T-cell (primary cell): ENCODE measurements around the gene TUB. TPM values are rescaled to one million over a fixed set of nuclear protein-coding genes. Genes with fewer than 3 reads are reported as not detected.

Source experiments
- ATAC-seq, 4 experiments: fragments of 200-7000 bp in 3 of 4; fragments of 150-1000 bp in 1 of 4; cut with Tn5 transposase; replicated peaks in 1 of 4; 1 replicate in 3 of 4; 2 replicates in 1 of 4; pipeline ENCODE4 v1.10.0; 2021; ENCODE audit warnings: moderate library complexity in 3 of 4, mild to moderate bottlenecking in 2 of 4, moderate number of reproducible peaks in 1 of 4
- CTCF ChIA-PET, 2 donors: fragments of 300-600 bp; sonication (Branson Sonifier 250); formaldehyde crosslinking; loops; one replicate each; lab custom pipeline; 2022; ENCODE audit warnings: antibody characterized with exemption in 2 of 2; lab: Charles Lee
- POLR2A ChIA-PET, 2 donors: fragments of 300-600 bp; sonication (Branson Sonifier 250); formaldehyde crosslinking; loops; one replicate each; lab custom pipeline; 2022; ENCODE audit warnings: antibody characterized with exemption in 2 of 2; lab: Charles Lee
- DNase-seq, 35 experiments: peaks; one replicate each; pipeline versions ENCODE4 v3.0.0 to v3.0.0-alpha.2; 2013 to 2023
- H3K27ac ChIP-seq: one replicate; pipeline ENCODE4 v1.5.1; 2013; ENCODE audit warnings: low read length
- H3K27me3 ChIP-seq, 2 experiments: replicated peaks in 1 of 2; 1 replicate in 1 of 2; 2 replicates in 1 of 2; pipeline versions ENCODE4 v1.6.1 to v1.7.0; 2013; ENCODE audit warnings: low read length in 1 of 2, mixed read lengths in 1 of 2; ENCODE audit not compliant: control insufficient read depth in 2 of 2, insufficient read depth in 2 of 2; ENCODE audit errors: extremely low read depth in 1 of 2
- H3K36me3 ChIP-seq, 2 donors: 1 replicate in 1 of 2; 2 replicates in 1 of 2; pipeline versions ENCODE4 v1.6.1 to v1.7.0; 2013; ENCODE audit warnings: low read length in 1 of 2; ENCODE audit not compliant: control insufficient read depth in 2 of 2, insufficient read depth in 1 of 2; ENCODE audit errors: extremely low read depth in 1 of 2
- H3K4me1 ChIP-seq, 2 experiments: 1 replicate in 1 of 2; 2 replicates in 1 of 2; pipeline versions ENCODE4 v1.6.1 to v1.7.0; 2013; ENCODE audit warnings: low read length in 2 of 2, mixed read lengths in 1 of 2; ENCODE audit not compliant: insufficient read depth in 2 of 2, control insufficient read depth in 1 of 2; ENCODE audit errors: extremely low read depth in 1 of 2
- H3K4me3 ChIP-seq, 2 donors: 1 replicate in 1 of 2; 2 replicates in 1 of 2; pipeline versions ENCODE4 v1.5.1 to v1.7.0; 2013; ENCODE audit warnings: mild to moderate bottlenecking in 2 of 2, low read length in 1 of 2, moderate library complexity in 1 of 2; ENCODE audit not compliant: control insufficient read depth in 1 of 2; ENCODE audit errors: extremely low read depth in 1 of 2
- H3K9me3 ChIP-seq: 2 replicates; pipeline ENCODE4 v1.7.0; 2013
- H3K27ac Mint-ChIP-seq, 2 donors: one replicate each; pipeline ENCODE4 v1.8.0; 2020 to 2021; ENCODE audit warnings: mild to moderate bottlenecking in 2 of 2, mixed read lengths in 2 of 2
- H3K27me3 Mint-ChIP-seq, 2 donors: one replicate each; pipeline ENCODE4 v1.8.0; 2021 to 2022; ENCODE audit warnings: mixed read lengths in 2 of 2
- H3K36me3 Mint-ChIP-seq: one replicate; pipeline ENCODE4 v1.8.0; 2021; ENCODE audit warnings: mixed read lengths
- H3K4me1 Mint-ChIP-seq, 3 donors: one replicate each; pipeline ENCODE4 v1.8.0; 2020 to 2022; ENCODE audit warnings: mixed read lengths in 3 of 3, mild to moderate bottlenecking in 1 of 3
- H3K4me3 Mint-ChIP-seq, 3 donors: one replicate each; pipeline ENCODE4 v1.8.0; 2020 to 2022; ENCODE audit warnings: mild to moderate bottlenecking in 3 of 3, mixed read lengths in 3 of 3, moderate library complexity in 3 of 3
- H3K9me3 Mint-ChIP-seq, 3 donors: one replicate each; pipeline ENCODE4 v1.8.0; 2020 to 2022; ENCODE audit warnings: mixed read lengths in 3 of 3
- WGBS: methylation state at CpG from one replicate; pipeline ENCODE4 v1.1.5; 2013; ENCODE audit warnings: missing lambda C conversion rate; ENCODE audit not compliant: insufficient coverage; 5-methylcytosine and 5-hydroxymethylcytosine counted together
- total RNA-seq, 35 experiments: library from RNA in 6 of 35; stranded (reverse) in 6 of 35; fragments of 120-200 nt in 1 of 35; gene quantifications; one replicate each; pipeline versions ENCODE4 v1.2.1 to v1.2.4 and lab custom pipeline; 2013 to 2026

The TUB gene
- total RNA-seq, 5 donors from 2014 or later (not counting 1 experiment from before 2014, with no cell fraction given): 0.05 to 0.33 (median 0.19) TPM

GRCh38 chr11:8066911-8067455 lies 14.0 kb upstream of the TUB start:
- H3K36me3 Mint-ChIP-seq: no peaks in the 10 kb centered on the region
- ATAC-seq (no peak), DNase-seq (no peak)
- no peaks in the 10 kb centered on the region for H3K4me1 ChIP-seq
- WGBS: 76% methylated on average over 8 of the region's 10 CpGs
- no peaks in the 10 kb centered on the region for H3K36me3 ChIP-seq
- no peak overlapping the region for H3K4me3 Mint-ChIP-seq
- H3K9me3 Mint-ChIP-seq: no peaks in the 10 kb centered on the region
- H3K4me3 ChIP-seq: no peak overlapping the region
- H3K27ac ChIP-seq: no peak overlapping the region
- H3K27me3 Mint-ChIP-seq: peaks cover 17 to 25% of the 10 kb centered on the region in 2 donors
- no peaks in the 10 kb centered on the region for H3K4me1 Mint-ChIP-seq
- ChIA-PET CTCF (no interaction called here), POLR2A (no interaction called here)
- H3K27me3 ChIP-seq: peaks cover 0 to 32% of the 10 kb centered on the region in 2 experiments
- no peaks in the 10 kb centered on the region for H3K9me3 ChIP-seq
- H3K27ac Mint-ChIP-seq: no peak overlapping the region

DNA sequence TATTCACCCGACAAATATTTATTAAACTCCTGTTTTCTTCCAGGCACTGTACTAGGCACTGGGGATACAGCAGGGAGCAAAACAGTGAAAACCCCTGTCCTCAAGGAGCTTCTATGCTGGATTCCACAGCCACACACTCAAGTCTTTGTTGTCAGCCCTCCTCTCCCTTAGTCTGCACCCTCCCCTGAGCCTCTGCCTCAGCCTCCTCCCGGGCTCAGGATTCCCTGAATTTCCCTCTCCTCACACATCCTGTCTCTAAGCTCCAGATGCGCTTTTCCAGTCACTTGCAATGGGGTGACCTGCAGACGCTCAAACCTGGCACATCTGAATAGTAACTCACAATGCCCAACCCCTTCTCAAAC lies 13.5 kb upstream of the TUB start:
- Mint-ChIP-seq H3K36me3 (no peaks in the 10 kb centered on the region), H3K27ac (no peak overlapping the region), H3K27me3 (peaks cover 17 to 28% of the 10 kb centered on the region in 2 donors), H3K4me3 (no peak overlapping the region), H3K9me3 (no peaks in the 10 kb centered on the region), H3K4me1 (no peaks in the 10 kb centered on the region)
- no peak overlapping the region for H3K4me3 ChIP-seq
- ATAC-seq (no peak), DNase-seq (no peak)
- H3K9me3 ChIP-seq: no peaks in the 10 kb centered on the region
- H3K36me3 ChIP-seq: no peaks in the 10 kb centered on the region
- WGBS: 84% methylated on average over 3 of the region's 4 CpGs
- H3K27ac ChIP-seq: no peak overlapping the region
- POLR2A ChIA-PET: interaction anchor here in 1 of 2 donors (0.6 kb wide), 1 partner anchor 221 kb away, joined by 5 read pairs; no protein-coding TSS in a partner anchor
- CTCF ChIA-PET: no interaction called here
- no peaks in the 10 kb centered on the region for H3K4me1 ChIP-seq
- H3K27me3 ChIP-seq: peaks cover 0 to 37% of the 10 kb centered on the region in 2 experiments

GRCh38 chr11:8067929-8068575 lies 13.0 kb upstream of the TUB start:
- H3K4me3 Mint-ChIP-seq: no peak overlapping the region
- CTCF ChIA-PET: no interaction called here
- ATAC-seq (no peak), DNase-seq (no peak)
- Histone ChIP-seq H3K4me1 (no peaks in the 10 kb centered on the region), H3K27ac (no peak overlapping the region), H3K36me3 (no peaks in the 10 kb centered on the region), H3K9me3 (no peaks in the 10 kb centered on the region), H3K27me3 (peaks cover 0 to 37% of the 10 kb centered on the region in 2 experiments), H3K4me3 (no peak overlapping the region)
- H3K27ac Mint-ChIP-seq: no peak overlapping the region
- H3K9me3 Mint-ChIP-seq: no peaks in the 10 kb centered on the region
- no peaks in the 10 kb centered on the region for H3K4me1 Mint-ChIP-seq
- H3K27me3 Mint-ChIP-seq: peaks cover 17 to 28% of the 10 kb centered on the region in 2 donors
- H3K36me3 Mint-ChIP-seq: no peaks in the 10 kb centered on the region
- 73% methylated on average over 13 of the region's 13 CpGs for WGBS
- POLR2A ChIA-PET: interaction anchor here in 1 of 2 donors (0.6 kb wide), 1 partner anchor 221 kb away, joined by 5 read pairs; no protein-coding TSS in a partner anchor

- Mint-ChIP-seq H3K9me3 (no peaks in the 10 kb centered on the region), H3K36me3 (no peaks in the 10 kb centered on the region), H3K27ac (no peak overlapping the region), H3K4me1 (no peaks in the 10 kb centered on the region), H3K27me3 (peaks cover 18 to 28% of the 10 kb centered on the region in 2 donors), H3K4me3 (no peak overlapping the region)
- no peak overlapping the region for H3K27ac ChIP-seq
- ChIA-PET POLR2A (no interaction called here), CTCF (interaction anchor here in 1 of 2 donors (0.7 kb wide), 1 partner anchor 1844 kb away, joined by 6 read pairs; no protein-coding TSS in a partner anchor)
- H3K27me3 ChIP-seq: peaks cover 0 to 40% of the 10 kb centered on the region in 2 experiments
- DNase-seq (no peak), ATAC-seq (no peak)
- no peaks in the 10 kb centered on the region for H3K36me3 ChIP-seq
- 77% methylated on average over 12 of the region's 15 CpGs for WGBS
- no peak overlapping the region for H3K4me3 ChIP-seq
- H3K4me1 ChIP-seq: no peaks in the 10 kb centered on the region
- no peaks in the 10 kb centered on the region for H3K9me3 ChIP-seq
Measured at GRCh38 chr11:8068605-8069221, 12.3 kb upstream of the TUB start.

- H3K9me3 Mint-ChIP-seq: no peaks in the 10 kb centered on the region
- Histone ChIP-seq H3K27me3 (peaks cover 0 to 40% of the 10 kb centered on the region in 2 experiments), H3K4me3 (no peak overlapping the region), H3K4me1 (no peaks in the 10 kb centered on the region), H3K9me3 (no peaks in the 10 kb centered on the region), H3K36me3 (no peaks in the 10 kb centered on the region), H3K27ac (no peak overlapping the region)
- WGBS: 76% methylated on average over 3 of the region's 8 CpGs
- H3K4me3 Mint-ChIP-seq: no peak overlapping the region
- H3K27ac Mint-ChIP-seq: no peak overlapping the region
- POLR2A ChIA-PET: no interaction called here
- no peaks in the 10 kb centered on the region for H3K36me3 Mint-ChIP-seq
- CTCF ChIA-PET: no interaction called here
- DNase-seq (no peak), ATAC-seq (no peak)
- H3K27me3 Mint-ChIP-seq: peaks cover 22 to 33% of the 10 kb centered on the region in 2 donors
- H3K4me1 Mint-ChIP-seq: no peaks in the 10 kb centered on the region
Measured at GRCh38 chr11:8069771-8070170, 11.2 kb upstream of the TUB start.

DNA sequence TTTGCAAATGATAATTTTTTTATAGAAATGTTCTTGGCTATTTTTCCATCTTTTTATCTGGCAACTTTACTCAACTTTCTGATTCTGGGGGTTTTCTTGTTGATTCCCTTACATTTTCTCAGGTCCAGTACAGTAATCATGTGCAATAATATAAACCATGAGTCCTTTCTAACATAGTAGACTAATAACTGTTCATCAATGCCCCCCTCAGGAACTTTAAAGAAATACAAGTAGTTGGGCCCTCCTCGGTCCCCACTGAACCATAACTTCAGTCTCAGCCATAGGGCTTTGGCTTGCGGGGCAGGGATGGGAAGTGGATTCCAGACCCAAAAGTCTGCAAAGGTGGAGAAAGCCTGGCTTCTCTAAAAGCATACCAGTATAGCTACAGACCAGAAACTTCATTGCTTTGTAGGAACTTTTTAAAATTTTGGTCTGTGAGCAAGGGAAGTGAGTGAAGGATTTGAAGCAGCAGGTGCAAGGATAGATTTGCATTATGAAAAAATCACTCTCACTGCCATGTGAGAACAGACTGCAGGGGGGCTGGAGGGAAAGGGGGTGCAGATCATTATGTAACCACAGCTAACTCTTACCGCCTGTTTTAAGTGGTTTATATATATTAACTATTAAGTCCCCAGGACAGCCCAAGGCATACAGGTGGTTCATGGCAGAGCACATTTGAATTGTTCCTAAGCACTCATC lies 10.4 kb upstream of the TUB start:
- Histone ChIP-seq H3K4me1 (no peaks in the 10 kb centered on the region), H3K27me3 (peaks cover 0 to 40% of the 10 kb centered on the region in 2 experiments), H3K9me3 (no peaks in the 10 kb centered on the region), H3K27ac (no peak overlapping the region), H3K36me3 (no peaks in the 10 kb centered on the region), H3K4me3 (no peak overlapping the region)
- ATAC-seq: no peak
- H3K4me1 Mint-ChIP-seq: no peaks in the 10 kb centered on the region
- H3K27me3 Mint-ChIP-seq: peaks cover 22 to 33% of the 10 kb centered on the region in 2 donors
- WGBS: no CpG with 5 or more reads among the region's 3 CpGs
- peak in 1 of 35 experiments; percentile 11 for DNase-seq
- H3K9me3 Mint-ChIP-seq: no peaks in the 10 kb centered on the region
- H3K4me3 Mint-ChIP-seq: no peak overlapping the region
- ChIA-PET CTCF (no interaction called here), POLR2A (no interaction called here)
- no peak overlapping the region for H3K27ac Mint-ChIP-seq
- no peaks in the 10 kb centered on the region for H3K36me3 Mint-ChIP-seq
